SKM-1 treated with dmso at 0.1 percent for 144 hours (cell line): Measurements from ENCODE around the gene CSMD2.
"Not testable (repeated sequence)": the region's sequence is repeated elsewhere in the genome, so short reads cannot be mapped to it uniquely, and the experiment has no call there.

ENCODE experiments used
- DNase-seq: peaks from one replicate; lab custom pipeline; 2025; ENCODE audit not compliant: unreplicated experiment; lab: John Stamatoyannopoulos, UW

CSMD2 gene

DNA sequence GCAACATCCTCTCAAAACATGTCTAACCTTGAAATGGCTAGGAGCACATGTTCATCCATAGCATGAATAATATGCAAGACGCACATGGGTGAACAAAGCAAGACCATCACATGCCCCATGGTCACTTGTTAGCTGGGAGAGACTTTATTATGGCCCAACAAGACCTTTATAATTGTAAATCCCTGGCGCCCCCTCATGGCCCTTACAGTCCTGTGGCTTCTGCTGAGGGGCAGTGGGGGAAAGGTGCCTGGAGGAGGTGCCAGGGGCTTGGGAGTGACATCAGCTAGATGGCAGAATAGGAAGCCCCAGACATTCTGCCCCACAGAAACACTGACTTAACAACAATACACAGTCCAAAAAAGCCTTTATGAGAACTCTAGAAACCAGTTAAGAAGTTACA lies 51.7 kb downstream of the CSMD2 start:
- DNase-seq: no peak

DNA sequence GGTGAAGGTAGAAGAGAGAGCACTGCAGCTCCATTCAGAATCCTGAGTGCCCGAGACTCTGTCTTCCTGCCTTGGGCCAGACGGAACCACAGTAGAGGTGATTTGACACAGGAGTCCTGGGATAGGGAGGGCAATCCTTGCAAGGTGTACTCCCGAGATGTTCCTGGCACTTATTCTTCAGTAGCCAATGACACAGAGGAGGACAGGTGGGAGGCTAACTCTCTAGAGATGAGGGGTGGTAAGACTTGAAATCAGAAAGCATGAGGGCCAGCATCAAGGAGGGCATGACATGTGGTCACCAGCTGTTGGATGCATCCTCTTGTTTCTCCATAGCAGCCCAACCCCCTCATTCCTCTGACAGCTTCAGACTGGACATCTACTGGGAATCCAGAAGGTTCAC lies 56.3 kb downstream of the CSMD2 start:
- DNase-seq: no peak

DNA sequence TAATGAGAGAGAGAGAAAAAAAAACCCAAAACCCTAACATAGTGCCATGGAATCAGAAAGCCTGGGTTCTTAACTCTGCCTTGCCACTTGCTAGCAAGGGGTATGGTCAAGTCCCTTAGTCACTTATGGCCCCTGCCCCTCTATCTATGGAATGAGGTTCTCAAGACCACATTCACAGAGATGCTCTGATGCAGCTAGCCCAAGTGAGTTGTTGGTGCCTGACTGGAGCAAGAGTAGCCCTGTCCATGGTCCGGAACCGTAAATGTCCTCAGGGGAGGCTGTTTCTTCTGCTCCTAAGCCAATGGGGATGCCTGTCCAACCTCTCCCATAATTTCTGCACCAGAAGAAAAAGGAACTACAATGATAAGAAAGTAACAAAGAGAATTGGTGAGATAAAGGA lies 56.8 kb downstream of the CSMD2 start:
- DNase-seq: no peak

DNA sequence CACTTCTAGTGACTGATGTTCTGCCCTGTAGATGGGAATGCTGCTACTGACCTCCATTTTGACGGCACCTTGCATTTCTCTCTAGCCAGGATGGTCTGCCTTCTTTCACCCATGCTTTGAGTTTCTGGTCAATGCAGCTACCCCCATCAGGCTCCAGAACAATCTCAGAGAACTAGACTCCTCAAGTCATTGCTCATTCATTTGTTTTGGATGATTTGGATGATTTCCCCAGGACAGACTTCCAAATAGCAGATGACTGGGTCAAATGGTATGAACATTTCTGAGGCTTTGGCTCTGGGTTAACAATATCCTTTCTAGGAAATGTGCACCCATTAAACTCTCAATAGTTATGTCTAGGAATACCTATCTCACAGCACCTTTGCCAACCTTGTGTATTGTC lies 63.9 kb downstream of the CSMD2 start:
- DNase-seq: no peak

GRCh38 chr1:34100332-34100731 lies 64.7 kb downstream of the CSMD2 start:
- no peak for DNase-seq

GRCh38 chr1:34092399-34092798 lies 72.6 kb downstream of the CSMD2 start:
- not testable (repeated sequence) for DNase-seq

DNA sequence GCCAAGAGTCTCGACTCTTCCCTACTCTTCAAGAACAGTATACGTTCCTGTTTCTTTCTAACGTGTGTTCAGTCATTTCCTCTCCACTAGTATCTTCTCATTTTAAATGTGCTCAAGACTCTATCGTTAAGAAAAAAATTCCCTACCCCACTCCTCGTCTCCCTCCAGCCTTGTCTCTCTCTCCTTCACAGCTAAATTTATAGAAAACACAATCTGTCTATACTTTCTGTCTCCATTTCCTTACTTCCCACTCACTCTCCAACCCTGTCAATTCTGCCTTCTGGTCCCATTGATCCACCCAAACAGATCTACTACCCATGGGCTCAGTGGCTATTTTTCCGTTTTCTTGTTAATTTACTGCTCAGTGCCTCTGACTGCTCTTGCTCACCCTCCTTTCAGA lies 75.3 kb downstream of the CSMD2 start:
- no peak for DNase-seq

GRCh38 chr1:34087986-34088385 lies 77.0 kb downstream of the CSMD2 start:
- no peak for DNase-seq

- no peak for DNase-seq
Measured at GRCh38 chr1:34086561-34086960, 78.5 kb downstream of the CSMD2 start.

GRCh38 chr1:34083974-34084373 lies 81.1 kb downstream of the CSMD2 start:
- no peak for DNase-seq

DNA sequence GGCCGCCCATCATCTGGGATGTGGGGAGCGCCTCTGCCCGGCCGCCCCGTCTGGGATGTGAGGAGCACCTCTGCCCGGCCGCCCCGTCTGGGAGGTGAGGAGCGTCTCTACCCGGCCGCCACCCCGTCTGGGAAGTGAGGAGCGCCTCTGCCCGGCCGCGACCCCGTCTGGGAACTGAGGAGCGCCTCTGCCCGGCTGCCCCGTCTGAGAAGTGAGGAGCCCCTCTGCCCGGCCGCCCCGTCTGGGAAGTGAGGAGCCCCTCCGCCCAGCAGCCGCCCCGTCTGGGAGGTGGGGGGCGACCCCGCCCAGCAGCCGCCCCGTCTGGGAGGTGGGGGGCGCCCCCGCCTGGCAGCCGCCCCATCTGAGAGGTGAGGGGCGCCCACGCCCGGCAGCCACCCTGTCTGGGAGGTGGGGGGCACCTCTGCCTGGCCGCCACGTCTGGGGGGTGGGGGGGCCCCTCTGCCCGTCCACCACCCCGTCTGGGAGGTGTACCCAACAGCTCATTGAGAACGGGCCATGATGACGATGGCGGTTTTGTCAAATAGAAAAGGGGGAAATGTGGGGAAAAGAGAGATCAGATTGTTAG lies 82.9 kb downstream of the CSMD2 start:
- not testable (repeated sequence) for DNase-seq

GRCh38 chr1:34078383-34078782 lies 86.6 kb downstream of the CSMD2 start:
- DNase-seq: no peak

DNA sequence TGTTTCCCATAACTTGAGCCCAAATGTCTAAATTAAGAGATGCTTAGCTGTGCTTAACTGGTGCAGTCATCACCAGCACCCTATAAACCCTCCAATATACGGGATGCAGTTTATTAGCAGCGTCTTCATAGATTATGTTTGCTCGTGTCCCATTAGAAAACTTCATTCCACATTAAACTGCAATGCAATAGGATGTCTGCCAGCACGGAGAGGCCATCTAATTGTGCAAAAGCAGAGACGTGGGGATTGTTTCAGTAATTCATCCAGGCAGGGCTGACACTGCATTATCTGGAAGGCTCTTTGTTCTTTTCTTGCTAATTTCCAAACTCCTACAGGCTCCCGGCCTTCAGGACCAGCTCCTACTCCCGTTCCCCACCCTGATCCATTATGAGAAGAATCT lies 89.5 kb downstream of the CSMD2 start:
- no peak for DNase-seq

DNA sequence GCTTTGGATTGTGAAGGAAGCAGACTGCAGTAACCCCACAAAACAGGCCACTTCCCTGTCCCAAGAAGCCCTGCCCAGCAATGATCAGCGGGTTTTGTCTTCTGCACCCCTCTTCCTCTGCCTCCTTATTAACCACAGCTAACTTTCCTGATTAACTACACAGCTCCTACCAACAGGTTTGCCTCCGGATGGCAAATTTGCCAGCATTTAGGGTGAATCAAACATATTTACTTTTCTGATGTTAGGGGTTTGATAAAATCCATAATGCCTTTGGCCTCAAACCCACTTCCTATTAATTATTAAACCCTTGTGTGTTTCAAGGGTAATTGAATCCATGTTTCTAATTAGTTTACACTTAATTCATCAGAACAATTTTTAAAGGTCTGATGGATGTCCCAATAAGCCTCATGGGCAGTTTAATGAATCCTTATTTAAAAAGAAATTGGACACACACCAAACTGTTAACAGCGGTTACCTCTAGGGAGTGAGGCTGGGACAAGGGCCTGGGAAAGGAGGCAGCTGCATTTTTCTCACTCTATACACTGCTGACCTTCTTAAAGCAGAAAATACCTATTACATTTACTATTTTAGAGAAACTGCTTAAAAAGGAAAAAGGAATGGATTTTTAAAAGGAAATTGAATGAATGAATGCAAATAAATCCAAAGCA lies 91.9 kb downstream of the CSMD2 start:
- DNase-seq: no peak

- DNase-seq: no peak
Measured at GRCh38 chr1:34070201-34070836, 94.7 kb downstream of the CSMD2 start.

DNA sequence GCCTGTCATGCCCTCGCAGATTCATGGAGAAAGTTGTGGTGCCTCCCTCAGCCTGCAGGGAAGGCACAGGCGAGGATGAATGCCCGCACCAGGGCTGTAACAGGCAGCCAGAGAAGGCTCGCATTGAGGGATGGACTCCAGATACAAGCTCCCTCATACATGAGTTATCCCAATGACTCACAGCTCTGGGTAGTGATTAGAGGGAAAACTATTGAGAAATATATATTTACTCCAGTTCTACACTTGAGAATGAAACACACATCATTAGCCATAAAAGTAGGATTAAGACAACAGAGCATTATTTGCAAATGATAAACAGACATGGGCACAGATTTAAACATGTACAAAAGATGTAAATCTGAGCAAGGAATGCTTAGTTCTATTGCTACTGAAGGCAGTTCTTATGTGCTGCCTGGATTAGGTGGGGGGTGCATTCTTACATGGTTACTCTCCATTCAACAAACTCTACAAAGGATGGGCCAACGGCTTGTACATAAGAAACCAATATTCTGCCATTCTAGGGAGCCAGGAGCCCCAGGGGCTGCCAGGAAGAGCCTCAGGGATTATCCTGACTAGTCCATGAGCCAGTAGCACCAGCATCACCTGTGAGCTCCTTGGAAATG lies 97.9 kb downstream of the CSMD2 start:
- no peak for DNase-seq

GRCh38 chr1:34066166-34066565 lies 98.9 kb downstream of the CSMD2 start:
- DNase-seq: no peak

DNA sequence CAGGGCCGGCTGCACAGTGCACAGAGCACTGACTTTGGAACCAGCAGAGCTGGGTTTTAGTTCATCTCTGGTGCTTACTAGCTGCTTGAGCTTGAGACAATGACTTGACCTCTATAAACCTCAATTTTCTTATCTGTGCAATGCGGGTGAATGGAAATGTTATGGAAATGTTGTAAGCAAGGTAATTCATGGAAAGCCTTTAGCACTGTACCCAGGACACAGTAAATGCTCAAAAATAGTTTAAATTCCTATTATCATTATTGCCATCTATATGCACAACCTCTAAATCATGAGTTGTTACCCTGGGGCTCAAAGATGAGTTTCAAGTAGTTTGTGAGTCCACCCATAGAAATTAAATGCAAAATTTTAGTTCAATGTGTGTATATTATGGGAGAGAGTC lies 99.5 kb downstream of the CSMD2 start:
- DNase-seq: no peak

GRCh38 chr1:34060901-34061415 lies 104.1 kb downstream of the CSMD2 start:
- no peak for DNase-seq

DNA sequence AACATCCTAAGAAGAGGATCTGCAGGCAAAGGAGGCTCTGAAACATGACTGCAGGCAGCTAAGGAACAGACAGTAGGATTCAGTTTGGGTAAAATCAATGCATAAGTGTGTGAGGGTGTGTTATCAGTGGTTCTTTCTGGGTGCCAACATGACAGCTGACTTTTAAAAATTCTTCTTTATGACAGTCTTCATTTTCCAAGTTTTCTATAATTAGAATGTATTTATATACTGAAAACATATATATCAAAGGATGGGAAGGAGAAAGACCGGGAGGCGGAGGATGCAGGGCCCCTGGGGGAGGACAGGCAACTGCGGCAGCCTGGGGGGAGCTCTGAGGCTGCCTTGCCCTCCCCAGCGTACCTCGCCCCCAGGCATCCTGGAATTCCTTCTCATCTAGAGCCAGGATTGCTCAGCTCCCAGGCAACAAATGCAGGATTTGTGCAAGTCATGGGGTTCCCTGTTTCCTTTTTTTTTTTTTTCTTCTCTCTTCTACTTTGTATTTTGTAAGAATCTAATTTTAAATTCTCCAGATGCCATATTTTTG lies 104.8 kb downstream of the CSMD2 start:
- DNase-seq: no peak

GRCh38 chr1:34057347-34058130 lies 107.5 kb downstream of the CSMD2 start:
- DNase-seq: no peak
